HG03025 (cell line): Measurements from ENCODE around the gene TP53AIP1.

Experiments
- ATAC-seq: cut with Tn5 transposase; IDR thresholded peaks from one replicate; pipeline ENCODE4 v1.9.1; 2021; ENCODE audit warnings: mild to moderate bottlenecking, moderate library complexity; ENCODE audit not compliant: unreplicated experiment, low FRiP score

TP53AIP1 gene

GRCh38 chr11:128942817-128943427 lies at the start of gene TP53AIP1:
TP53AIP1 (minus strand) TSS chr11:128942871; CDS start chr11:128937818, 5,053 bp downstream.
- ATAC-seq, result no peak

- no peak for ATAC-seq
Measured at GRCh38 chr11:128988242-128988970, 45.7 kb upstream of the TP53AIP1 start.

GRCh38 chr11:128985880-128986279 lies 43.2 kb upstream of the TP53AIP1 start:
- no peak for ATAC-seq

GRCh38 chr11:128983023-128983422 lies 40.4 kb upstream of the TP53AIP1 start:
- no peak for ATAC-seq

- ATAC-seq, result no peak
Measured at GRCh38 chr11:128981254-128981653, 38.6 kb upstream of the TP53AIP1 start.

GRCh38 chr11:128970598-128971190 lies 28.0 kb upstream of the TP53AIP1 start:
- no peak for ATAC-seq

- ATAC-seq, result no peak
Measured at GRCh38 chr11:128968916-128969315, 26.2 kb upstream of the TP53AIP1 start.

GRCh38 chr11:128967578-128967977 lies 24.9 kb upstream of the TP53AIP1 start:
- no peak for ATAC-seq

GRCh38 chr11:128965485-128965884 lies 22.8 kb upstream of the TP53AIP1 start:
- peak; percentile 98 for ATAC-seq

GRCh38 chr11:128964463-128964930 lies 21.8 kb upstream of the TP53AIP1 start:
- no peak for ATAC-seq

GRCh38 chr11:128963744-128964325 lies 21.2 kb upstream of the TP53AIP1 start:
- no peak for ATAC-seq

GRCh38 chr11:128962896-128963295 lies 20.2 kb upstream of the TP53AIP1 start:
- ATAC-seq, result no peak

GRCh38 chr11:128961645-128962044 lies 19.0 kb upstream of the TP53AIP1 start:
- ATAC-seq, result no peak

GRCh38 chr11:128957202-128957482 lies 14.5 kb upstream of the TP53AIP1 start:
- no peak for ATAC-seq

- ATAC-seq, result no peak
Measured at GRCh38 chr11:128956401-128957201, 13.9 kb upstream of the TP53AIP1 start.

GRCh38 chr11:128955636-128956035 lies 13.0 kb upstream of the TP53AIP1 start:
- no peak for ATAC-seq

GRCh38 chr11:128953151-128953550 lies 10.5 kb upstream of the TP53AIP1 start:
- ATAC-seq, result no peak

GRCh38 chr11:128949791-128950454 lies 7.3 kb upstream of the TP53AIP1 start:
- no peak for ATAC-seq

- ATAC-seq, result no peak
Measured at GRCh38 chr11:128948583-128948982, 5.9 kb upstream of the TP53AIP1 start.

GRCh38 chr11:128947773-128948172 lies 5.1 kb upstream of the TP53AIP1 start:
- no peak for ATAC-seq
